Measurements from ENCODE around the gene ZNF689. TPM values are rescaled to one million over a fixed set of nuclear protein-coding genes. Genes with fewer than 3 reads are reported as not detected.
"Not testable (repeated sequence)": the region's sequence is repeated elsewhere in the genome, so short reads cannot be mapped to it uniquely, and the experiment has no call there.

Gene ZNF689
- total RNA-seq, 1 experiment from 2014 or later = 9.8 TPM

GRCh38 chr16:30600929-30601328 lies 9.3 kb downstream of the ZNF689 start:
- no peaks in the 10 kb centered on the region for H3K27me3 ChIP-seq (replicated peaks)
- H3K4me3 ChIP-seq = no peak overlapping the region
- H3K4me1 ChIP-seq (replicated peaks) = no peaks in the 10 kb centered on the region
- DNase-seq (ENCODE audit: low read depth in 1 of 2, low spot score in 2 of 2) = no peak
- H3K27ac ChIP-seq = no peak overlapping the region
- H3K9me3 ChIP-seq (replicated peaks) = no peaks in the 10 kb centered on the region
- H3K36me3 ChIP-seq = peaks cover 41% of the 10 kb centered on the region

- Histone ChIP-seq H3K36me3 (peaks cover 36% of the 10 kb centered on the region), H3K27me3 (replicated peaks) (no peaks in the 10 kb centered on the region), H3K4me3 (no peak overlapping the region), H3K4me1 (replicated peaks) (no peaks in the 10 kb centered on the region), H3K27ac (no peak overlapping the region), H3K9me3 (replicated peaks) (no peaks in the 10 kb centered on the region)
- no peak for DNase-seq (ENCODE audit: low read depth in 1 of 2, low spot score in 2 of 2)
These were observed 10.0 kb downstream of the ZNF689 start for GRCh38 chr16:30600215-30600614.

GRCh38 chr16:30592871-30593270 lies 17.3 kb downstream of the ZNF689 start:
- H3K4me1 ChIP-seq (replicated peaks) = no peaks in the 10 kb centered on the region
- no peaks in the 10 kb centered on the region for H3K9me3 ChIP-seq (replicated peaks)
- DNase-seq (ENCODE audit: low read depth in 1 of 2, low spot score in 2 of 2) = no peak

GRCh38 chr16:30590869-30591268 lies 19.3 kb downstream of the ZNF689 start:
- not testable (repeated sequence) for DNase-seq (ENCODE audit: low read depth in 1 of 2, low spot score in 2 of 2); H3K27me3 ChIP-seq (replicated peaks); H3K4me1 ChIP-seq (replicated peaks); H3K27ac ChIP-seq; H3K9me3 ChIP-seq (replicated peaks); H3K4me3 ChIP-seq
- H3K36me3 ChIP-seq = peaks cover 19% of the 10 kb centered on the region

More at GRCh38 chr16:30592871-30593270, 17.3 kb downstream of the ZNF689 start:
- Histone ChIP-seq H3K27me3 (replicated peaks) (no peaks in the 10 kb centered on the region), H3K36me3 (peaks cover 6% of the 10 kb centered on the region), H3K4me3 (no peak overlapping the region), H3K27ac (no peak overlapping the region)

- H3K9me3 ChIP-seq (replicated peaks); H3K27ac ChIP-seq; H3K4me3 ChIP-seq; H3K27me3 ChIP-seq (replicated peaks); H3K4me1 ChIP-seq (replicated peaks); DNase-seq (ENCODE audit: low read depth in 1 of 2, low spot score in 2 of 2): not testable (repeated sequence)
- peaks cover 19% of the 10 kb centered on the region for H3K36me3 ChIP-seq
These were observed 20.6 kb downstream of the ZNF689 start for GRCh38 chr16:30589582-30589981.

- Histone ChIP-seq H3K36me3 (peaks cover 27% of the 10 kb centered on the region), H3K9me3 (replicated peaks) (no peaks in the 10 kb centered on the region), H3K27me3 (replicated peaks) (no peaks in the 10 kb centered on the region), H3K27ac (no peak overlapping the region), H3K4me3 (no peak overlapping the region), H3K4me1 (replicated peaks) (peaks cover 12% of the 10 kb centered on the region)
- DNase-seq (ENCODE audit: low read depth in 1 of 2, low spot score in 2 of 2) = no peak
These were observed 21.5 kb downstream of the ZNF689 start for GRCh38 chr16:30588651-30589050.

- Histone ChIP-seq H3K4me3 (peak within 1 kb of the TSS; percentile 65), H3K9me3 (replicated peaks) (no peaks in the 10 kb centered on the region), H3K27ac (peak within 1 kb of the TSS; percentile 70), H3K4me1 (replicated peaks) (peaks cover 12% of the 10 kb centered on the region), H3K27me3 (replicated peaks) (no peaks in the 10 kb centered on the region), H3K36me3 (peaks cover 53% of the 10 kb centered on the region)
- peak; percentile 98 to 99 for DNase-seq (ENCODE audit: low read depth in 1 of 2, low spot score in 2 of 2)
These were observed 24.6 kb downstream of the ZNF689 start, which contains the start of gene ZNF785 for GRCh38 chr16:30585400-30586191. Gene ZNF785, minus strand, starts transcription at chr16:30585697. Its CDS starts 86 bp downstream, at chr16:30585611.

- H3K27me3 ChIP-seq (replicated peaks) = no peaks in the 10 kb centered on the region
- H3K4me3 ChIP-seq = peak overlapping the region; percentile 65
- DNase-seq (ENCODE audit: low read depth in 1 of 2, low spot score in 2 of 2) = no peak
- no peaks in the 10 kb centered on the region for H3K9me3 ChIP-seq (replicated peaks)
- H3K27ac ChIP-seq = peak overlapping the region; percentile 70
- H3K36me3 ChIP-seq = peaks cover 55% of the 10 kb centered on the region
- H3K4me1 ChIP-seq (replicated peaks) = peaks cover 12% of the 10 kb centered on the region
These were observed 25.2 kb downstream of the ZNF689 start for GRCh38 chr16:30585022-30585399.

GRCh38 chr16:30582611-30583340 lies 27.4 kb downstream of the ZNF689 start:
- peaks cover 12% of the 10 kb centered on the region for H3K4me1 ChIP-seq (replicated peaks)
- H3K36me3 ChIP-seq = peaks cover 66% of the 10 kb centered on the region

GRCh38 chr16:30581457-30581856 lies 28.7 kb downstream of the ZNF689 start:
- Histone ChIP-seq H3K9me3 (replicated peaks) (no peaks in the 10 kb centered on the region), H3K4me3 (no peak overlapping the region), H3K27ac (no peak overlapping the region), H3K36me3 (peaks cover 56% of the 10 kb centered on the region), H3K4me1 (replicated peaks) (peaks cover 6% of the 10 kb centered on the region), H3K27me3 (replicated peaks) (no peaks in the 10 kb centered on the region)
- DNase-seq (ENCODE audit: low read depth in 1 of 2, low spot score in 2 of 2) = no peak

More at GRCh38 chr16:30582611-30583340, 27.4 kb downstream of the ZNF689 start:
- Histone ChIP-seq H3K9me3 (replicated peaks) (no peaks in the 10 kb centered on the region), H3K27ac (no peak overlapping the region), H3K27me3 (replicated peaks) (no peaks in the 10 kb centered on the region), H3K4me3 (no peak overlapping the region)
- DNase-seq (ENCODE audit: low read depth in 1 of 2, low spot score in 2 of 2) = no peak

- Histone ChIP-seq H3K4me3 (no peak overlapping the region), H3K36me3 (peaks cover 18% of the 10 kb centered on the region), H3K9me3 (replicated peaks) (no peaks in the 10 kb centered on the region), H3K27ac (no peak overlapping the region), H3K27me3 (replicated peaks) (no peaks in the 10 kb centered on the region), H3K4me1 (replicated peaks) (peaks cover 12% of the 10 kb centered on the region)
- no peak for DNase-seq (ENCODE audit: low read depth in 1 of 2, low spot score in 2 of 2)
These were observed 35.5 kb downstream of the ZNF689 start for GRCh38 chr16:30574678-30575077.

GRCh38 chr16:30571445-30572322 lies 38.5 kb downstream of the ZNF689 start, which contains the start of gene ZNF688:
Gene ZNF688, minus strand, starts transcription at chr16:30571714. Its CDS starts 85 bp downstream, at chr16:30571629.
- peak; percentile 96 to 97 for DNase-seq (ENCODE audit: low read depth in 1 of 2, low spot score in 2 of 2)
- Histone ChIP-seq H3K4me1 (replicated peaks) (peaks cover 12% of the 10 kb centered on the region), H3K27me3 (replicated peaks) (no peaks in the 10 kb centered on the region), H3K36me3 (no peaks in the 10 kb centered on the region), H3K27ac (peak within 1 kb of the TSS; percentile 74), H3K4me3 (peak within 1 kb of the TSS; percentile 55), H3K9me3 (replicated peaks) (no peaks in the 10 kb centered on the region)

- Histone ChIP-seq H3K36me3 (no peaks in the 10 kb centered on the region), H3K27me3 (replicated peaks) (no peaks in the 10 kb centered on the region), H3K4me3 (peak overlapping the region; percentile 55), H3K9me3 (replicated peaks) (no peaks in the 10 kb centered on the region), H3K4me1 (replicated peaks) (peaks cover 12% of the 10 kb centered on the region), H3K27ac (peak overlapping the region; percentile 74)
- DNase-seq (ENCODE audit: low read depth in 1 of 2, low spot score in 2 of 2) = no peak
These were observed 39.3 kb downstream of the ZNF689 start for GRCh38 chr16:30570636-30571444.
